Kidney epithelial cell (primary cell): Measurements from ENCODE around the gene CELF2. TPM values are rescaled to one million over a fixed set of nuclear protein-coding genes. Genes with fewer than 3 reads are reported as not detected.

Experiments used
- DNase-seq: peaks from one replicate; pipeline ENCODE4 v3.0.0-alpha.2; 2010; ENCODE audit warnings: low read depth
- H3K27me3 ChIP-seq: 2 replicates; pipeline ENCODE4 v1.6.0; 2011; ENCODE audit warnings: low read length; ENCODE audit not compliant: control insufficient read depth, insufficient read depth
- H3K36me3 ChIP-seq: 2 replicates; pipeline ENCODE4 v1.5.1; 2011; ENCODE audit warnings: low read length; ENCODE audit not compliant: control insufficient read depth, insufficient read depth
- H3K4me3 ChIP-seq: 2 replicates; pipeline ENCODE4 v1.5.1; 2011; ENCODE audit warnings: low read depth, mild to moderate bottlenecking, control low read depth, low read length
- CTCF ChIP-seq: IDR thresholded peaks from 2 replicates; pipeline ENCODE4 v1.5.1; 2011; ENCODE audit warnings: mild to moderate bottlenecking, moderate library complexity, low read length, control low read depth, inconsistent platforms; ENCODE audit not compliant: insufficient read depth, poor library complexity, severe bottlenecking
- total RNA-seq: library from RNA; depleted of rRNA; stranded (reverse); fragments of >200 nt; gene quantifications from 2 replicates; pipeline ENCODE4 v1.2.3, GENCODE V29; 2015

CELF2 gene
- total RNA-seq, 1 donor from 2014 or later, result 15.2 TPM

- Histone ChIP-seq H3K4me3 (no peak overlapping the region), H3K27me3 (no peaks in the 10 kb centered on the region), H3K36me3 (no peaks in the 10 kb centered on the region)
- DNase-seq, result no peak
- no peak for TF ChIP-seq CTCF
These were observed 133.3 kb downstream of the CELF2 start for GRCh38 chr10:11150879-11151415.

GRCh38 chr10:11152801-11153200 is 135.1 kb downstream of the CELF2 start:
- DNase-seq, result no peak
- Histone ChIP-seq H3K36me3 (no peaks in the 10 kb centered on the region), H3K4me3 (no peak overlapping the region), H3K27me3 (no peaks in the 10 kb centered on the region)
- TF ChIP-seq CTCF, result no peak

GRCh38 chr10:11153245-11153644 is 135.6 kb downstream of the CELF2 start:
- no peak overlapping the region for H3K4me3 ChIP-seq
- TF ChIP-seq CTCF, result no peak
- DNase-seq, result no peak
- no peaks in the 10 kb centered on the region for H3K27me3 ChIP-seq
- H3K36me3 ChIP-seq, result no peaks in the 10 kb centered on the region

GRCh38 chr10:11153766-11154165 is 136.1 kb downstream of the CELF2 start:
- H3K36me3 ChIP-seq, result no peaks in the 10 kb centered on the region
- no peak for TF ChIP-seq CTCF
- no peak overlapping the region for H3K4me3 ChIP-seq
- DNase-seq, result no peak
- H3K27me3 ChIP-seq, result no peaks in the 10 kb centered on the region

GRCh38 chr10:11154333-11154732 is 136.7 kb downstream of the CELF2 start:
- no peak for DNase-seq
- no peaks in the 10 kb centered on the region for H3K27me3 ChIP-seq
- H3K36me3 ChIP-seq, result no peaks in the 10 kb centered on the region
- H3K4me3 ChIP-seq, result no peak overlapping the region
- no peak for TF ChIP-seq CTCF

- no peak for TF ChIP-seq CTCF
These were observed 137.3 kb downstream of the CELF2 start for GRCh38 chr10:11154849-11155498.

More at GRCh38 chr10:11154849-11155498, 137.3 kb downstream of the CELF2 start:
- no peaks in the 10 kb centered on the region for H3K27me3 ChIP-seq
- no peak overlapping the region for H3K4me3 ChIP-seq
- no peaks in the 10 kb centered on the region for H3K36me3 ChIP-seq
- no peak for DNase-seq
